ENCODE data around the gene PADI2. TPM values are rescaled to one million over a fixed set of nuclear protein-coding genes. Genes with fewer than 3 reads are reported as not detected.
A peak's percentile ranks its signal among the peaks of the same experiment; 100 is the strongest.

Gene PADI2
- total RNA-seq, 2 donors from 2014 or later: 0.11 to 0.12 TPM

DNA sequence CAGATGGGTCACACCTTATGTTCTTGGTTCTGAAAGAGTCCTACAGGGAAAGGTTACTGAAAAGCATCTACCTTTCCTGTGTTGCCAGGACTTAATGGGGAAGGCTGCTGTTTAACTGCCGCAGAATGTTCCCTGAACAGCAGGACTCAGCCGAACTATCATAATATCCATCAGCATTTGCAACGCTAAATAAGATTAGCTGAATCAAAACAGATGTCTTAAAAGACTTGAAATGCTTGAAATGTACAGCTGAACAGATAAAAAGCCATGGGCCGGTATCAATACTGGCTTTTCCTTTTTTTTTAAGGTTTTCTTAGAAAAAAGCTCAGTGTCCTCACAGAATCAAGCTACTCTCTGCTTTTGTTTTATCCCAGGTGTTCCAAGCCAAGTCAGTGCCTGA is 87.8 kb downstream of the PADI2 start:
- ATAC-seq (no peak), DNase-seq (ENCODE audit: low spot score in 2 of 2) (no peak)
- peaks cover 0 to 4% of the 10 kb centered on the region in 2 donors for H3K36me3 Mint-ChIP-seq
- H3K27ac Mint-ChIP-seq: no peak overlapping the region
- no peaks in the 10 kb centered on the region for H3K9me3 Mint-ChIP-seq

DNA sequence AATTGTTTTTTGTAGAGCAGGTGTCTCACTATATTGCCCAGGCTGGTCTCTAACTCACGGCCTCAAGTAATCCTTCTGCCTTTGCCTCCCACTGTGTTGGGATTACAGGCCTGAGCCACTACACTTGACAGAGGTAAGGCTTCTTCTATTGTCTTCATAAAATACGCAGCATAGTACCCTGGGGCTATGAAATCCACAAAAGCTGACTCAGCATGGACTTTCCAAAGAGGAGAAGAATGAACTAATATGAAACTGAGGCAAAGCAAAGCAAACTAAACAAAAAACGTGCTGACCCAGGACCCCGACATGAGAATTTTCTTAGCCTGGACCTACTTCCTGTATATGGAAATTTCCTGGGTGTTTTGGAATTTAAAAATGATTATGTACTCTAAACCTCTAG is 89.0 kb downstream of the PADI2 start:
- no peak for ATAC-seq
- H3K36me3 Mint-ChIP-seq: peaks cover 0 to 4% of the 10 kb centered on the region in 2 donors
- H3K9me3 Mint-ChIP-seq: no peaks in the 10 kb centered on the region
- H3K27ac Mint-ChIP-seq: peak overlapping the region in 1 of 2 donors; percentile 72
- no peak for DNase-seq (ENCODE audit: low spot score in 2 of 2)

DNA sequence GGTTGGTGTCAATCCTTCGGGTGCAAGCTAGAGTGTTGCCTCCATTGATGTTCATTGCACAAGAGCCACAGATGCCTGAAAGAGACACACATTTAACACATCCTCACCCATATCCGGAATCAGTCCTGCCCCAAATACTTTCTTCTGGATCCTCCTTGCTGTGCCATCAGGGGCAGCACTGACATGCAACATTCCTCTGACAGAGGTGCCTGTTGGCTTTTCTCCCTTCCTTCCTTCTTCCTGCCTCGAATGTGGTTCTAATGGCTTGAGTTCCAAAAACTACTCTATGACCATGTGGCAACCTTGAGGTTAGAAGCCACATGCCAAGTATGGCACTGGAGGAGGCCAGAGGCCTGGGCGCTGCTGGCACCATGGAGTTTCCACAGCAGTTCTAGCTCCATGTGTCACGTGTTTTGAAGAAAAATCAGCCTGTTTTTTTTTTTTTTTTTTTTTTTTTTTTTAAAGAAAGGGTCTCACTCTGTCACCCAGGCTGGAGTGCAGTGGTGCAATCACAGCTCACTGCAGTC is 90.5 kb downstream of the PADI2 start:
- DNase-seq (ENCODE audit: low spot score in 2 of 2) (no peak), ATAC-seq (no peak)
- H3K27ac Mint-ChIP-seq: peak overlapping the region in 1 of 2 donors; percentile 29
- peaks cover 0 to 4% of the 10 kb centered on the region in 2 donors for H3K36me3 Mint-ChIP-seq
- no peaks in the 10 kb centered on the region for H3K9me3 Mint-ChIP-seq

DNA sequence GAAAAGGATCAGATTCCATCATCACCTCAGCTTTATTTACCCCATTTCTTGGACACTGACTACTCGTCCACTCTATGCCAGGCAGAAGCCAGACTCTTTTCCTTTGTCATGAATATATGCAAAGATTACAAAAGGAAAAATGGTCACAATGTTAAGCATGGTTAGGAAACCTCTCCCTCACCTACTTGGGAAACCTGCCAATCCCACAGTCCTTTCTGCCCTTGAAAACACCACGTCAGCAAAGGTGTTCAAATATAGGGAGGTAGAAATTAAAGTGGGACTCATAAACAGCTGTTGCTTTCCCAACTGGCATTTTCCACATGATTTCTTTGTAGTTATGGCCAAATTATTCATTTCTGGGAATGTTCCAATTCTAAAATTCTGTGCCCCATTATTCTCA is 91.4 kb downstream of the PADI2 start:
- no peak for DNase-seq (ENCODE audit: low spot score in 2 of 2)
- no peak overlapping the region for H3K27ac Mint-ChIP-seq
- peaks cover 0 to 4% of the 10 kb centered on the region in 2 donors for H3K36me3 Mint-ChIP-seq
- no peak for ATAC-seq
- no peaks in the 10 kb centered on the region for H3K9me3 Mint-ChIP-seq

DNA sequence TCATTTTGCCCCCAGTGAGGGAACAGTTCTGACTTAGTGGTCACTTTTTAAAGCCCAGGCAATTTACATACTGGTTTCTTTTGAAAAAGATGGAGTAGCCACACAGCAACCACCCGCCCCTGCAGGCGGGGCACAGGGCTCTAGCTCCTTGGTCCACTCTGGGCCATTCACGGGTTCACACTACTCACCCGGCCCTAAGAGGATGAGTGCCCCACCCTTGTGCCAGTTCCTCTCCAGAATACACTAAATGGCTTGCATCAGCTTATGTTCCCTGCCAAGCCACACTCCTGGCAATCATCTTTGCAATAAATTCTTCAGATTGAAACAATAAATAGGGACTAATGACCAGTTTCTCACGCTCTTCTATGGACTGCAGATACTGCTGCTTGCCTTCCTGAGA is 91.8 kb downstream of the PADI2 start:
- Mint-ChIP-seq H3K36me3 (peaks cover 0 to 4% of the 10 kb centered on the region in 2 donors), H3K27ac (no peak overlapping the region), H3K9me3 (no peaks in the 10 kb centered on the region)
- no peak for DNase-seq (ENCODE audit: low spot score in 2 of 2)
- ATAC-seq: no peak

DNA sequence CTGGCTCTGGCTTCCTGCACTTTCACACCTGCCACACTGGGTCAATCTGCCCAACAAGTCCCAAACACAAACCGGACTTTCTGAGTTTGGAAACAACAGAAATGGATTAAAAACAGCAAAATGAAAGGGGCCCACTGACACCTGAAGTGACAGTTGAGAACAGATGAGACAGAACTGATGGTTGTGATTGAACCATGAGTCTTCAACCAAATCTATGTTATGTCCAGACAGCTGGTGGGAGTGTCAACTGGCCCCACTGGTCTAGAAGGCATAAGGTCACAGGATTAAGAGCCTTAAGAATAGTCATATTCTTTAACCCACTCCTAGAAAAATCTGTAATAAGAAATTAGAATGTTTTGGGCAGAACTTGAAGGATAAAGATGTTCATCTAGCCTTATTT is 94.5 kb downstream of the PADI2 start:
- Mint-ChIP-seq H3K27ac (peak overlapping the region in 1 of 2 donors; percentile 37), H3K36me3 (peaks cover 4% of the 10 kb centered on the region in 2 donors), H3K9me3 (no peaks in the 10 kb centered on the region)
- DNase-seq (ENCODE audit: low spot score in 2 of 2): no peak
- ATAC-seq: no peak

DNA sequence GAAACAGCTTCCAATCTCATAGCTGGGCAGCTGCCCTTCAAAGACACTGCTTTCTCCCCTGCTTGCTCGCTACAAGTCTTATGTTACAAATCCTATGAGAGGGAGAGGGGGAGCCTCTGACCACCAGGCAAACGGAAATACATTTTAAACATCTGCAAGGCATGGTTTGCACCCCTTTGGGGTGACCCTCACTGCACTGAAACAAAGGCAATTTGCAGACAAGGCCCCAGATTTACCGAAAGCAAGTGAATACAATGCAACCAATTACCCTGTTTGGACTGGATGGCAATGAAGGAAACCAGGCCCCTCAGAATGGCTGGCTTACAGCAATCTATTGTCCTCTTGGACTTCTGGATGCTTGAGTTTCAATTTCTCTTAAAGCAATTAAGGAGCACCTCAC is 95.7 kb downstream of the PADI2 start:
- Mint-ChIP-seq H3K27ac (peak overlapping the region; percentile 37 to 55), H3K9me3 (no peaks in the 10 kb centered on the region), H3K36me3 (peaks cover 9 to 14% of the 10 kb centered on the region in 2 donors)
- DNase-seq (ENCODE audit: low spot score in 2 of 2) (no peak), ATAC-seq (no peak)

DNA sequence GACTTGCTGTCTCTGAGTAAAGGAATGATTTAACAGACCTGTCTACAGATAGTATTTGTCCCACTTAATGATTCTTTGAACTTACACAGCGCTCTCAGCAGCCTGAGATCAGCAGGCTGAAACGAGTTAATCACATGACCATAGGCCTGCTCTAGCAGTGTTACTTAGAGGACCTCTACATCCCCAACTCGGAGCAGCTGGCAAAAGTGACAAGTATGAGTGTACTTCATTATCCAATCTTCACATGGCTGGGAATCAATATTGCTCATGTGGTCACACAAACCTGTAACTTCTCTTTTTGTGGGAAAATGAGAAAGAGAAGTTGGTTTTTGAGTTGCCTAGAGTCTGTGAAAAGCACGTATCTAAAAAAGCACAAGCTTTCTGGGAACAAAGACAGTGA is 96.1 kb downstream of the PADI2 start:
- DNase-seq (ENCODE audit: low spot score in 2 of 2): no peak
- ATAC-seq: no peak
- Mint-ChIP-seq H3K36me3 (peaks cover 9 to 14% of the 10 kb centered on the region in 2 donors), H3K9me3 (no peaks in the 10 kb centered on the region), H3K27ac (peak overlapping the region in 1 of 2 donors; percentile 68)

DNA sequence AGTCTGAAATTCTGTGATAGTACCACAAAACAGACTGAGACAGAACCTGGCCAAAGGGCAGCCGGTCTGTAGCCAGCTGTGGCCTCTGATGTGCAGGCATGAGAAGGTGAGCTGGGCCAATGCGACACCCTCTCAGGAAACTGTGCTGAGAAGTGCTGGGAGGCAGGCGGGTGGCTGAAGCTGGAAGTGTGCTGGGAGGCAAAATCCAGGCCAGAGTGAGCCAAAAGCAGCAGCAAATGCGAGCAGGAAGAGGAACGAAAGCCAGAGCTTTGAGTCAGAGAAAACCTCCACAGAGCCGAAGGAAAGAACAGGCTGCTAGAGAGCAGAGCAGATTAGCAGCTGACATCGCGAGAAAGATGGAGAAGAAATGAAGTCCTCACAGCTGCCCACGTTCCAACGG is 97.4 kb downstream of the PADI2 start:
- DNase-seq (ENCODE audit: low spot score in 2 of 2) (no peak), ATAC-seq (no peak)
- Mint-ChIP-seq H3K27ac (peak overlapping the region in 1 of 2 donors; percentile 79), H3K36me3 (peaks cover 5 to 14% of the 10 kb centered on the region in 2 donors), H3K9me3 (no peaks in the 10 kb centered on the region)

DNA sequence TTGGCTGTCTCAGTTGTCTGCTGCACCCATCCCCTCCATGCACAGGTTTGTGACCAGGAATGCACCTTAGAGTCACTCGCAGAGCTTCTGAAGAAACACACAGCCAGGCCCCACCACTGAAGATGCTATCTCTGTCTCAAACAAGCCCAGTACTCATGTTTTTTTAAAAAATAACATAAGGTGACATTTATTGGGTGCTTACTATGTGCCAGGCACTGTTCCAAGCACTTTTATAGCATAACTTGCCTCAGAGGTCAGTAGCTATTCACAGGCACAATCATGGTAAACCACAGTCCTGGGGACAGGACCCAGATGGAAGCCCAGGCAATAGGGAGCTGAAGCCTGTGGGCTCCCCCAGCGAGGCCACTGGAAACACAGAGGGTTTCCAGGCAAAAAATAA is 98.7 kb downstream of the PADI2 start:
- DNase-seq (ENCODE audit: low spot score in 2 of 2): no peak
- Mint-ChIP-seq H3K36me3 (peaks cover 5 to 14% of the 10 kb centered on the region in 2 donors), H3K27ac (peak overlapping the region in 1 of 2 donors; percentile 60), H3K9me3 (no peaks in the 10 kb centered on the region)
- ATAC-seq: no peak

DNA sequence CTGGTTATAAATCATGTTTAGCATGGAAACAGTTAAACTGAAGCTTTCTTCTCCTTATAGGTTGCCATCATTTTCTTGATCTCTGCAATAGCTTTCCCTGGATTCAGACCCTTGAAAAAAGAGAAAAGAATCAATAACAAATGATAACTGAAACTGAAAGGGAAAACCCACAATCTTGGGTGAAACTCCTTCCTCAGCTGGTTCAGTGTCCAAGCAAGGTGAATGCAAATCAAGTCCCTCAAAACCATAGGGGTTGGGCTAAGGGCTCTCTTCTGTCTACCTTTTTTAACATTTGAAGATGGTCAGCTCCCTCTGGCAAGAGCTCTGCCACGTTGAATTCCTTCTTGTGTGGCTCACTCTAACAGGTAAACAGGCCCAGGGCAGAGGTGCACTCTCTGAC is 100.4 kb downstream of the PADI2 start:
- H3K9me3 Mint-ChIP-seq: no peaks in the 10 kb centered on the region
- no peak for DNase-seq (ENCODE audit: low spot score in 2 of 2)
- H3K36me3 Mint-ChIP-seq: peaks cover 5 to 14% of the 10 kb centered on the region in 2 donors
- H3K27ac Mint-ChIP-seq: peak overlapping the region; percentile 26 to 40
- no peak for ATAC-seq

DNA sequence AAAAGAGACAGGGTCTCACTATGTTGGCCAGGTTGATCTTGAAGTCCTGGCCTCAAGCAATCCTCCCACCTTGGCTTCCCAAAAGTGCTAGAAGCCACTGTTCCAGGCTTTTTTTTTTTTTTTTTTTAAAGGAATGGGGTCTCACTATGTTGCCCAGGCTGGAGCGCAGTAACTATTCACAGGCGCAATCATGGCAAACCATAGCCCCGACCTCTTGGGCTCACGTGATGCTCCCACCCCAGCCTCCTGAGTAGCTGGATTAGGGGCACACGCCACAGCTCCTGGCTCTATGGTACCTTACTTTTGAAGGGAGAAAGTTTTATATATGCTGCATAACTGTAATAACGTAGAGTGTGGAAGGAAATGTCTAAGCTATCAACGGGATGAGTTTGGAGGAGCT is 101.8 kb downstream of the PADI2 start:
- Mint-ChIP-seq H3K36me3 (peaks cover 5 to 14% of the 10 kb centered on the region in 2 donors), H3K9me3 (no peaks in the 10 kb centered on the region), H3K27ac (no peak overlapping the region)
- ATAC-seq (no peak), DNase-seq (ENCODE audit: low spot score in 2 of 2) (no peak)

Other genes starting within 250 kb of the PADI2 start
- gene RNU1-2, start 223.5 kb downstream of the PADI2 start, total RNA-seq: 1,000 to 10,000 TPM; 1,082 to 1,722 TPM
- 10 to 100 TPM; 28.4 to 35.5 TPM for gene CROCC, start 197.5 kb downstream of the PADI2 start, total RNA-seq
- gene MFAP2, start 138.8 kb downstream of the PADI2 start, total RNA-seq: under 1 TPM in 1 of 2 donors, not detected in 1; 0.37 TPM
- 10 to 100 TPM; 13.9 to 24.7 TPM for gene ATP13A2, start 107.5 kb downstream of the PADI2 start, total RNA-seq
- 100 to 1,000 TPM; 105 to 134 TPM for gene SDHB, start 65.4 kb downstream of the PADI2 start, total RNA-seq
- not detected for gene PADI1, start 85.7 kb upstream of the PADI2 start, total RNA-seq
- not detected for gene PADI3, start 129.6 kb upstream of the PADI2 start, total RNA-seq
- 1 to 10 TPM; 1.3 to 2.4 TPM for gene PADI4, start 188.7 kb upstream of the PADI2 start, total RNA-seq